ENCODE measurements around the gene TIMM17B.
"Not testable (repeated sequence)": the region's sequence is repeated elsewhere in the genome, so short reads cannot be mapped to it uniquely, and the experiment has no call there.

Gene TIMM17B

DNA sequence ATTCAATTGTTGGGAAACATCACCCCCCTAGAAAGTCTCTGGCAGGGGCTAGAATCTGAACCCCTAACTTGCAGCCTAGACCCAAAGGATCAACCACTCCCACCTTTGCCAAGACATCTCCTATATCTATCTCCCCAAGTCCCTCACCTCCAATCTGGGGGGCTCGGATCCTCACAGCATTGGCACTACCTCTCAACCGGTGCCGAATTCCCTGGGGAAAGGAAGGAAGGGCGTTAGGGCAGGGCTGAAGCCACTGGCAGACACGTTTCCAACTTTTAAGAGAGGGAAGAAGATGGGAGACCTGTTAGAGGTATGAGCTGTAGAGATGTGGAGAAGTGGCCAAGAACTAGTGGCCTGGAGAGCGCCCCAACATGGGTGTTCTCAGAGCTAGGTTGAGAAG is 2.7 kb downstream of the TIMM17B start:
- DNase-seq (ENCODE audit: low spot score), result no peak

DNA sequence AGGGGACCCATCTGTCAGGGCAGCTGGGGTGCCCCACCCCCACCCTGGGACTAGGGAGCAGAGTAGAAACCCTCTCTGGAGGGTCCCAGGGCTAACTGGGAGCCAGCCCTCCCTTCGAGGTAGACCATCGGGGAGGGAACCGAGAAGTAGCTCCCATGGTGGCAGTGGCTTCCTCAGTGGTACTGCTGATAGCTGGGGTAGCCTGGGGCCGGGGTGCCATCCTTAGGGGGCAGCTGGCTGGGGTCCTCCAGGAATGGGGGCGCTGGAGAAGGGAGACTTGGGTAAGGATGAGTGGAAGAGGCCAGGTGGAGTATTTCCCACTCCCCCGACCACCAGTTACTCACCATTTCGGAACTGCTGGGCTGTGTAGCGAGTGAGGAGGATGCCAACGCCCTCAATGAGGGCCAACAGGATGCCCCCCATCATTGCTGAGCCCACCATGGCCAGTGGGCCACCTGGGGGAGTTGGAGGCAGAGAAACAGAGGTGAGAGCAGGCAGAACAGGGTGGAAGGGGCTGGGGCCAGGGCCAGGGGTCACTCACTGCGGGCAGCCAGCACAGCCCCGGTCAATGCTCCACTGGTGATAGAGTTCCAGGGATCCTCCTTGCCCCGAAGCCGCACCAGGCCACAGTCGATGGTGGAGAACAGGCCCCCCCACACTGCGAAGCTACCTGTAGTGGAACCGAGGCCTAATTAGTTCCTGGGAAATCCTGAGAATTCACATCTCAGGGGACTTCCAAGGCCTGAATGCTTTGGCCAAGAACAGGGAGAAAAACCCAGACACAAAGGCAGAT is 3.8 kb downstream of the TIMM17B start:
- no peak for DNase-seq (ENCODE audit: low spot score)

DNA sequence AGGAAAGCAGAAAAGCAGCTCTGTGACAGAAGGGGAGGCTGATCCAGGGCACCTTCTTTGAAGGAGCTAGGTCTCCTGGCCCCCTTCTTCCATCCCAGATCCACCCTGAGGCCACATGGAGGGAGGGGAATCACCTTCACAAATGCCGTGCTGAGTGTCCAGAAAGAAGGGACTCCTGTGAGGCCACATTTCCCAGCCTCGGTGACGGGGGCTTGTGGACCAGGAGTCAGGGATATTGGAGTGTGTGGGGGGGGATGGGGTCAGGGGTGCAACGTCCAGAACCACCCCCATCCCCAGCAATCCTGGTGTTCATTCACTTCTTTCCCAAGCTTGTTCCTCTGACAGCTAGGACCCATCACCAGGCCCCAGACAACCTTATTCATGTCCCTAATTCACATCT is 4.7 kb downstream of the TIMM17B start:
- no peak for DNase-seq (ENCODE audit: low spot score)

DNA sequence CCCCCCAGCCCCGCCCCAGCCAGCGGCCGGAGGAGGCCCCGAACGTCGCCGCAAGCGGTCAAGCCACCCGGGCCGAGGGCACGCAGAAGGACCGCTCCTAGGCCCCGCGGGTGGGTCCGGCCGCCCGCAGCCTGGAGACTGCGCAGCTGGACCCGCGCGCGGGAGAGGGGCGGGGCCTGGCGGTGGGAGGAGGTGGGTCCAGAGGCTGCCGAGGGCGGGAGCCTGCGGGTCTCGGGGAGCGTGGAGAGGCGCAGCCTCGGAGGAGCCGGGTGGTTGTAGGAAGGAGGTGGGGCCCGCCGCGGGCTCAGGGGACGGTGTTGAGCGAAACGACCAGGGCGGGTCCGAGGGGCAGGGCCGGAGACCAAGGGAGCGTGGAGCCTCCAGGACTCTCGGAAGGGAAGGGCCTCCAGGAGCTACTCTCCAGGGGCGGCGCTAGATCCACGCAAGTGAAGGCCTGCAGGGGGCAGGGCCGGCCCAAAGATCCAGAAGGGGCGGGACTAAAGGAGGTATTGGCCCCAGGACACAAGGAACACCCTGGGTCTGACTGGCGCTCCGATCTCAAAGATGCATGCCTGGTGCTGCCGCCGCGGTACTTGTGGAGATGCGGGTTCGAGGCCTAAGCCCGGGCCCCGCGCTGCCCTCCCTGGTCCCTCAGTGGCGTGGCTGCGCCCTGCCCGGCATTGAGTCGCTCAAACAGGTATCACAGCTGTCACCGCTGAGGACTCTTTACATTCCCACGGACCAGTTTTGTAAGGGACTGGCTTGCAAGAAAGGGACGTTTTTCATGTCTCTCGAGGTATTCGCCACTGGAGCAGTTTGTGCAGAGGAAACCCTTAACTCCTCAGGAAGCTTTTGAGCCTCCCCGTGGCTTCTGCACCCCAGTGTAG is 5.9 kb downstream of the TIMM17B start:
- peak; percentile 90 for DNase-seq (ENCODE audit: low spot score)

DNA sequence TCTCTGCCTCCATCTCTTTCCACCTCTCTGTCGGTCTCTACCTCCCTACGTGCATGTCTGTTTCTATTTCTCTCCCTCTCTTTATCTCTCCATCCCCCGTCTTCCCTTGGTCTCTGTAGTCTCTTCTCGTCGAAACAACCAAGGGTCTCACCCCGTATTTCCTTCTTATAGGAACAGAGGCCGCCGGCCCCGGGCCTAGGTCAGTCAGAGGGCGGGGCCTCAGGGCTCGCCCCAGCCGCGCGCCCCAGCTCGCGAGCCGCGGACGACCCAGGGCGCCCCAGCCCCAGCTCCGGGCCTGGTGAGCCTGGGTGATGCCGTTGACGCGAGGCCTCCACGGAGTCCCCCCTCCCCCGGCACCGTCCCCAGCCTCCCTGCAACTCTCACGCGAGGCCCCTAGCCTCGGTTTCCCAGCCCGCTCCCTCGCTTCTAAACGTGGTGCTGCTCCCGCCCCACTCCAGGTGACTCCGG is 6.6 kb downstream of the TIMM17B start:
- DNase-seq (ENCODE audit: low spot score), result peak; percentile 44

DNA sequence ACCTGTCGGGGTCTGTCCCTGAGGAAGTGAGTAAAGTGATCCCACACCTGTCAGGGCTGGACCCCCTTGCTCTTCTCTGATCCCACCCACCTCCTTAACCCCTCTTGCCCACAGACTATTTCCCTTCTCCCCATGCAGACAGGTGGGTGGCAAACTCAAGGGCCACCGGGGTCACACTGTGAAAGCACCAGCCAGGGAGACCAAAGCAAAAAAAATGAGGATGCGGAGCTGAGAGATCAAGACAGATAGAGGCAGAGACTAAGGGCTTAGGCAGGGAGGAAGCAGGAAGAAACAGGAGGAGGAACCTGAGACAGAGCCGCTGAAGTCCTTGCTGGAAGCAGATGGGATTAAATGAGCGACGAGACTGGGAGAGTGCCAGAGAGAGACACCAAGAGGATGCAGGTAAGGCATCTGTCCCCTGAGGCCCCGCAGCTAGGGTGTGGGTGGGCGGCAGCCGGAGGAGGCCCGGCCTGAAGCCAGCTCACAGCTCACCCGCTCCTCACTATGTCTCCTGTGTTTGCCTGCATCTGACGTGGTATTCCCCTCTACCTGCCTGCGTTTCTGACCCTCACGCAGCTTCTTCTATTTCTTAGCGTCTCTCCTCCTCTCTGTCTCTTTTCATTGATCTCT is 7.2 kb downstream of the TIMM17B start:
- DNase-seq (ENCODE audit: low spot score), result peak; percentile 53

DNA sequence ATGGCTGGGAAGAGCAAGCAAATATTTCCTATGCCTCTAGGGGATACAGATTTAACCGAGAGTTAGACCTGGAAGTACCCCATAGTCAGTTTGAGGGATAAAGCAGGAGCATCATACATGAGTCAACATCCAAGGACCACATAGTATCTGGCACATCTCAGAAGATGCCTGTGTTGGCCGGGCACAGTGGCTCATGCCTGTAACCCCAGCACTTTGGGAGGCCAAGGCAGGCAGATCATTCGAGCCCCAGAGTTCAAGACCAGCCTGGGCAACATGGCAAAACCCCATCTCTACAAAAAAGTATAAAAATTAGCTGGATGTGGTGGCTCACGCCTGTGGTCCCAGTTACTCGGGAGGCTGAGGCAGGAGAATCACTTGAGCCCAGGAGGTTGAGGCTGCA is 11.0 kb downstream of the TIMM17B start:
- not testable (repeated sequence) for DNase-seq (ENCODE audit: low spot score)

DNA sequence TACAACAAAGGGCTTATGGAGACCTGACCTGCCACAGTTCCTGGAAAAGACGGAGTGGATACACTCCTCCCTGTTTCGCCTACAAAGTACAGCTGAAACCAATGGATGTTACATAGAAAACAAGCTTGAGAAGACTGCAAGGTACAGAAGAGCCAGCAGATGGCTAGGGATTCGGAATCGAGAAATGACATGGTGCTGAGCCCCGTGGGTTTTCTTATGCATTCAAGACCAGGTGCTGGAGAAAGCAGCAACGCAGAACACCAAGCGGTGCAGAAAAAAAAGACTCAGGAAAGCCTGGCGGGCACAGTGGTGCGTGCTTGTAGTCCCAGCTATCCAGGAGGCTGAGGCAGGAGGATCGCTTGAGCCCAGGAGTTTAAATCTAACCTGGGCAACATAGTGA is 13.8 kb downstream of the TIMM17B start:
- peak; percentile 21 for DNase-seq (ENCODE audit: low spot score)

DNA sequence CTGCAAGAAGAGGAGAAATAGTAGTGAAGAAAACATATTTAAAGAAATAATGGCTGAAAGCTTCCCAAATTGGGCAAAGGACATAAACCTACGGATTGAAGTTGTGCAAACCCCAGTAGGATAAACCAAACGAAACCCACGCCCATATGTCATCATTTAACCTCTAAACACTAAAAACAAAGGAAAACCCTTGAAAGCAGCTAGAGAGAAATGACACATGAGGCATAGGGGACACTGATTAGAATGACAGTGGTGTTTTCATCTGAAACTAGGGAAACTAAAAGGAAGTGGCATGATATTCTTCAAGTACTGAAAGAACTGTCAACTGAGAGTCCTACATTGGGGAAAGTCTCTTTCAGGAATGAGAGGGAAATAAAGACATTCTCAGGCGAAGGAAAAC is 20.6 kb downstream of the TIMM17B start:
- DNase-seq (ENCODE audit: low spot score), result not testable (repeated sequence)

DNA sequence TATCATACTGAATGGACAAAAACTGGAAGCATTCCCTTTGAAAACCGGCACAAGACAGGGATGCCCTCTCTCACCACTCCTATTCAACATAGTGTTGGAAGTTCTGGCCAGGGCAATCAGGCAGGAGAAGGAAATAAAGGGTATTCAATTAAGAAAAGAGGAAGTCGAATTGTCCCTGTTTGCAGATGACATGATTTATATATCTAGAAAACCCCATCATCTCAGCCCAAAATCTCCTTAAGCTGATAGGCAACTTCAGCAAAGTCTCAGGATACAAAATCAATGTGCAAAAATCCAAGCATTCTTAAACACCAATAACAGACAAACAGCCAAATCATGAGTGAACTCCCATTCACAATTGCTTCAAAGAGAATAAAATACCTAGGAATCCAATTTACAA is 25.6 kb downstream of the TIMM17B start:
- not testable (repeated sequence) for DNase-seq (ENCODE audit: low spot score)

DNA sequence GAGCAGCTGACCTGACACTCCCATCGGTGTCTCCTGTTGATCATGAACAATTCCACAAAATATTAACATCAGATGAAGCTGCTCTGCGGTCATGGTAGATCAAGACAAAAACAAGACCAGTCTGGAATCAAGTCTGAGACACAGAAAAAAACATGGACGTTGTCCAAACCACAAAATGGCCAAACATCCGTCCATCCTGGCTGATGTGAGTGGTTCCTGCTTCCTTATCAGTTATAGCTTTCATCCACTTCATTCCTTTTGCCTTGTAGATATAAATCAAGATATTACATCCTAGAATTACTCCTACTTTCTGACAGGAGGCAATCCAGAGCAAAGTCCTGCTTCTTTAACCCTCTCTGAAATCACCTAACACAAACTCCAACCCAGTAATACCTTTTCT is 33.4 kb downstream of the TIMM17B start:
- DNase-seq (ENCODE audit: low spot score), result peak; percentile 75

DNA sequence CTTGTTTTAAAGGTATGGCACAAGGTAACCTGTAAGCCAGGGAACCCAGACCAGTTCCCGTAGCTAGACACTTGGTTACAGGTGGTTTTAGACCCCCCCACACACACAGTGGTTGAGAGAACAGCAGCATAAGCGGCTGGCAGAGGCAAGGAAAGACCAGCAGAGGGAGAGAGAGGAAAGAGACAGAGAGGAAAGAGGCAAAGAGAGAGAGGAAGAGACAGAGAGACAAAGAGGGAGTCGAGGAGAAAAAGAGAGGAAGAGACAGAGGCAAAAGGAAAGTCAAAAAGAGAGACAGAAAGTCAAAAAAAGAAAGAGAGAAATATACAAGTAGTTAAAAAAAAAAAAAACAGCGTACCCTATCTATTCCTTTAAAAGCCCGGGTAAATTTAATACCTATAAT is 42.7 kb downstream of the TIMM17B start:
- peak; percentile 33 for DNase-seq (ENCODE audit: low spot score)

DNA sequence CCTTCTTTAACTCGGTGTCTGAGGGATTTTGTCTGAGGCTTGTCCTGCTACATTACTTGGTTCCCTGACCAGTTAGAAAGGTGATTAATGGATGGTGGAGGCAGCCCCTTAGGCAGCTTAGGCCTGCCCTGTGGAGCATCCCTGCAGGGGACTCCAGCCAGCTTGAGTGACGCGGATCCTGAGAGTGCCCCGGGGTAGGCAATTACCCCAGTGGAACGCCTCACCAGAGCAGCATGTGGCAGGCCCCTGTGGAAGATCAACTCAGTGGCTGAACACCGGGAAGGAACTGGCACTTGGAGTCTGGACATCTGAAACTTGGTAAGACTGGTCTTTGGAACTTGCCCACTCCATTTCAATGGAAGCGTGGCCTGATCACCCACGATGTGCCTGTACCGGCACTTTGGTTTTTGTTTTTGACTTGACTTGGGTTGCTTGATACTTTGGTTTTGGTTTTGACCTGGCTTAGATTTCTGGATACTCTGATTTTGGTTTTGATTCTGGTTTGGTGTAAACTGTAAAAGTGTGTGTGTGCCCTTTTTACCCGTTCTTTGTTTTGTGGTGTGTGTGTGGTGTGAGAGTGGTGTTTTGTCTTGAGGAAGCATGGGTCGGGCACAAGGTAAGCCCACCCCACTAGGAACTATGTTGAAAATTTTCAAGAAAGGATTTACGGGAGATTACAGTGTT is 43.3 kb downstream of the TIMM17B start:
- not testable (repeated sequence) for DNase-seq (ENCODE audit: low spot score)

DNA sequence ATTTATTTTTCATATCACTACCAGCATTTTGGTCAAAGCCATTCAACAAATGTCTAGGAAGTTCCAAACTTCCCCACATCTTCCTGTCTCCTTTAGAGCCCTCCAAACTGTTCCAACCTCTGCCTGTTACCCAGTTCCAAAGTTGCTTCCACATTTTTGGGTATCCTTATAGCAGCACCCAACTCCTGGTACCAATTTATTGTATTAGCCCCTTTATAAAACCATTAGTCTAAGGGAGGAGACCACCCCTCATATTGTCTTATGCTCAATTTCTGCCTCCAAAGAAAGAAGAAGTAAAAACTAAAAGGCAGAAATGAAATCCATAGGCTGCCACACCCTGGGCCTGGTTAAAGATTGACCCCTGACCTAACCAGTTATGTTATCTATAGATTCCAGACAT is 44.1 kb downstream of the TIMM17B start:
- DNase-seq (ENCODE audit: low spot score), result not testable (repeated sequence)

DNA sequence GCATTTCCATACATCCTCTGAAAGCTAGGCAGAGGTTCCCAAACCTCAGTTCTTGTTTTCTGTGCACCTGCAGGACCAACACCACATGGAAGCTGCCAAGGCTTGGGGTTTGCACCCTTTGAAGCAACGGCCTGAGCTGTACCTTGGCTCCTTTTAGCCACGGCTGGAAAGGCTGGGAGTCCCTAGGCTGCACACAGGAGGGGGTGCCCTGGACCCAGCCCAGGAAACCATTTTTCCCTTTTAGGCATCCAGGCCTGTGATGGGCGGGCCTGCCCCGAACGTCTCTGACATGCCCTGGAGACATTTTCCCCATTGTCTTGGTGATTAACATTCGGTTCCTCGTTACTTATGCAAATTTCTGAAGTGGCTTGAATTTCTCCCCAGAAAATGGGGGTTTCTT is 44.7 kb downstream of the TIMM17B start:
- DNase-seq (ENCODE audit: low spot score), result no peak

DNA sequence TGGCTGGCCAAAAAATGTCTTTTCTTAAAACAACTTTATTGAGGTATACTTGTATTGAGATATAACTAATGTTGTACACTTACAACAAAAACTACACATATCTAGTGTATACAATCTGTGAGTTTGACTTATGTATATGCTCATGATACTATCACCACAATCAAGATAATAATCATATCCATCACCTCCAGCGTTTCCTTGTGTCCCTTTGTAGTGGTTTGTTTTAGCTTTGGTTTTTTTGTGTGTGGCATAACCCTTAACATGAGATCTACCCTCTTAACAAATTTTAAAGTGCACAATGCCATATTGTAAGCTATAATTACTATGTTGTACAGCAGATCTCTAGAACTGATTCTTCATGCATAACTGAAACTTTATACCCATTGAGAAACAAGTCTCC is 48.7 kb downstream of the TIMM17B start:
- no peak for DNase-seq (ENCODE audit: low spot score)
